HG03045 (cell line): ENCODE results near the gene ANKRD7.
"Not testable (repeated sequence)": the region's sequence is repeated elsewhere in the genome, so short reads cannot be mapped to it uniquely, and the experiment has no call there.

Experiments
- ATAC-seq: cut with Tn5 transposase; IDR thresholded peaks from one replicate; pipeline ENCODE4 v1.9.1; 2021; ENCODE audit warnings: mild to moderate bottlenecking, moderate library complexity; ENCODE audit not compliant: unreplicated experiment

The ANKRD7 gene

DNA sequence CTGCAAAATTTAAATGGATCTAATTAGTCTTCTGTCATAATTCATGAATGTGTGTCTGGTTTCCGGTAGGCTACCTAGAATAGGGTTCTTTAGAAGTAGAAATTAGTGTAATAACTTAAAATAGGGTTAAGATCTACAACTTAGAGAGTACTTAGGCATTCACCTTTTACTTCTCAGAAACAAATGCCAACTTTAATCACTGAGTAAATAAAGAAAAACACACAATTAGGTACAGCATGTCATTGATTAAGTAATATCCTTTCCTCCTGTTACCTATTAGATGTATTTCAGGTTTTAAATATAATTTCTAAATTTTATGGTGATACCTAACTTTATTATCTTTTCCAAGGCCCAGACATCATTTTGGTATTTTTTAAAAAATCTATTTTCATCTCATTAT is 9.3 kb downstream of the ANKRD7 start:
- no peak for ATAC-seq

DNA sequence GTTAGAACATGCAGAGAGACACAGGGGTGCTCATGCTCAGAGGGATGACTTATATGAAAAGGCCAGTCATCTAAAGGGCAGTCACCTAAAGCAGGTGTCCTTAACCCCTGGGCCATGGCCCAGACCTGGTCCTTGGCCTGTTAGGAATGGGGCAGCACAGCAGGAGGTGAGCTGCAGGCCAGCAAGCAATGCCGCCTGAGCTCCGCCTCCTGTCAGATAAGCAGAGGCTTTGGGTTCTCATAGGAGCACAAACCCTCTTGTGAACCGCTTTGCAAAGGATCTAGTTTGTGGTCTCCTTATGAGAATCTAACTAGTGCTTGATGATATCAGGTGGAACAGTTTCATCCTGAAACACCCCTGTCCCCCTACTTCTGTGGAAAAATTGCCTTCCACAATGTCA is 14.5 kb downstream of the ANKRD7 start:
- ATAC-seq, result no peak

DNA sequence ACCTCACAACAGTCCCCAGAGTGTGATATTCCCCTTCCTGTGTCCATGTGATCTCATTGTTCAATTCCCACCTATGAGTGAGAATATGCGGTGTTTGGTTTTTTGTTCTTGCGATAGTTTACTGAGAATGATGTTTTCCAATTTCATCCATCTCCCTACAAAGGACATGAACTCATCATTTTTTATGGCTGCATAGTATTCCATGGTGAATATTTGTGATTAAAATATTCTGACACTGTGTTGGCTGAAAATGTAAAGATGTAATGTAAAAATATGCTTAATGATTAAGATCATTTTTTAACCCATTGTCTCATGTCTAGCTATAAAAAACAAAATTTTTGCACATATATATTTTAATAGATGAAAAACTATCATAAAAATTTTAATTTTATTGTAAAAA is 15.8 kb downstream of the ANKRD7 start:
- ATAC-seq, result not testable (repeated sequence)

DNA sequence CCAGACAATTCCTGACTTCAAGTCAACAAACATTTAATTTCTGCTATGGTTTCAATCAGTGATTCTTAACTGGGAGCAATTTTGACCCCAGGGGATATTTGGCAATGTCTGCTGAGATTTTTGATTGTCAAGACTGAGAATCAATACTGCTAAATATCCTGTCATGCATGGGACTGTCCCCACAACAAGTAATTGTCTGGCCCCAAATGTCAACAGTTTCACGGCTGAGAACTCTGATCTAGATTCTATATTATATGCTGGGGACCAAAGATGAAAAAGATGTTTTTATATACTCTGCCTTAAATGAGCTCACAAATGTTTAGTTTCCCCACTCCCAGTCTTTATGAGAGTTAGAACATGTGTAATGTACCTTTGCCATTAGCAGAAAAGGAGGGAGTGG is 19.2 kb downstream of the ANKRD7 start:
- no peak for ATAC-seq

DNA sequence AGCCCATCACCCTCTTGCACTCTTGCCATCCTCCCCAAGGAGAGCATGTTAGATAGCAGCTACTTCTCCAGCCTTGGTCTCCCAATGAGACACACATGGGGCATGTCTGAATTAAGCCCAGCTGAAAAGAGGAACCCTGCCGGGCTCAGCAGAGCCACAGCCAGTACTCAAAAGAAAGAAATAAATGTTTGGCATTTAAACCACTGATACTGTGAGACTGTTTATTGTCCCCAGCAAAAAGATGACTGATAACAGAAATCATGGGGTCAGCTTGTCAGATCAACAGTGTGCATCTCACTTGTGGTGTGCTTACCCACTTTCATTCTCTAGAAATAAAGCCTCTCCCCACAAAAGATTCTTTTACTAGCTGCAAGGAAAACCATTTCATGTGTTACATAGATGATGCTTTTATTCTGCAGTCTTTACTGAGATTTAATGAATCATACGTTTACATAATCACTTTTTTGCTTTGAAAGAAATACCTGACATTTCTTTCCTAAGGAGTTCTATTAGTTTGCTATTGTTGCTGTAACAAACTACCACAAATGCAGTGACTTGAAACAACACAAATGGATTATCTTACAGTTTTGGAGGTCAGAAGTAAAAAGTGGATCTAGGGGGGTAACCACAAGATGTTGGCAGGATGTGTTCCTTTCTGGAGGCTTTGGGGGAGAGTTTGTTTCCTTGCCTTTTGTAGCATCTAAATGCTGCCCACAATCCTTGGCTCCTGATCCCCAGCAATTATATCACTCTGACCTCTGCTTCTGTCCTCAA is 20.9 kb downstream of the ANKRD7 start:
- ATAC-seq, result no peak

DNA sequence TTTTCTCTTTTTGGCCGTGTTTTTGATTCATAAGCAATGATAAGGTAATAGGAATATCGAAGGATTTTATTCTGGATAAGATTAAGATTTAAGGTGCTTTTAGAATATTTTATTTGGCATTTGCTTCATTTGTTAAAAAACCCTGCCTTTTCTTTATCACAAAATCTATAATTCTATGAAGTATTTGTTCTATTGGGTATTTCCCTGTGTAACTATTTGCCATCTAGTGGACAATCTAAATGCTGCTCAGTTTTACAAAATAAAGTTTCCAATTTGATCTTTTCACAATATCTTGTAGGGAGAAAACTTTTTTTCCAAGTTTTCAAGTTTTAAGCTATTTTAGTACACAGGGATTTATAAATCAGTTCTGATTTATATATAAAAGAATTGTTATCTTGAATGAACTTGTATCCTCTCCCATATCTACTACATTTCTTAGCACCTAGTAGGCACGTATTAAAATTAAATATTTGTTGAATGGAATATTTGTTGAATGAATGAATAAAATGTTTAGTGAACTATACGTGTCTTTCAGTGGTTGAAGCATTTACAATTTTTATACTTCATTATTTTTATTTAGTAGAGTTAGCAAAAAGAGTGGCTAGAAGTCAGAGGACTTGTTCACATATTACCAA is 26.5 kb downstream of the ANKRD7 start:
- no peak for ATAC-seq

DNA sequence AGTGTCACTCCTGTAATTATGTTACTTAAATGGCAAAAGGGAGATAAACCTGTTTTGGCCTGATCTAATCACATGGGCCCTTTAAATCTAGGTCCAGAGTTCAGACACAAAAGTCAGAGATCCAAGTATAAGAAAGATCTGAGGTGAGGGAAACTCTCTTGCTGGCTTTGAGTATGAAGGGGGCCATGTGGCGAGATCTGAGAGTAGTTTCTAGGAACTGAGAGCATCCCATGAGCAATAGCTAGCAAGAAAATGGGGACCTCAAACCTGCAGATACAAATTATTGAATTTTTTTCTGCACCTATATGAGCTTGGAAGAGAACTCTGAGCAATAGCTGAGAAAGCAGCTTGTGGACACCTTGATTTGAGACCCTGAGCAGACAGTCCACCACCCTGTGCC is 27.6 kb downstream of the ANKRD7 start:
- ATAC-seq, result no peak

DNA sequence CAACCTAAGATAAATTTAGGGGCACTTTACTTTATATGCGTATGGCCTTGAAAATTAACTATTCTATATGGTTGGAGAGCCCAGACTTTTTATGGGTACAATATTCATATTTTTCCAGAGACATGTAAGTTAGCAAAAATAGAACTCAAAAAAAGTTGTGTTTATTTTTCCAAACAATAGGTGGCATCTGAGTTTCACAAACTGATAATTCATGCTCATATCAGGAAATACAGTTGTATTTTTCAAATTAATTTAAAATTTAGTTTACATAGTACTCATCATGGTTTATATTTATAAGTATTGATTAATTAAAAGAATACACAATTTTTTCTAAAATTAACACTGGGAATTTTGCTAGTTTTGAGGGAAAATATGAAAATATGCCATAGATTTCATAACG is 34.6 kb downstream of the ANKRD7 start:
- ATAC-seq, result no peak

DNA sequence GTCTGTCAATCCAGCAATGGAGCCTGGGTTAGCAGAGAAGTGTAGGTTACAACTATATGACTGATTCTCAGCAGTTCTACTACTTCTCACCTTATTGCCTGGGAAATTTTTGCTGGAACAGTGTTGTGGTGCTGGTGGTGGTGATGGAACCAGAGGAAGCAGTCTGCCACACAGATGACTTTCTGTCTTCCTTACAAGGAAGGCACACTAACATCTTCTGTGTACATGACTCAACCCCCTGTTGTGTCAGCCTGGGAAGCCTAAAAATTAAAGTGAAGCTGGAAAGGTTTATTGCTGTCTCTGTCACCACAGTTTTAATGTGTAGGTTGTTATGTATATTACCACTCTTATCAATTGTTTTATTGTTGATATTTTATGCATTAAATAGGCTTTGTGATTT is 40.3 kb downstream of the ANKRD7 start:
- no peak for ATAC-seq

DNA sequence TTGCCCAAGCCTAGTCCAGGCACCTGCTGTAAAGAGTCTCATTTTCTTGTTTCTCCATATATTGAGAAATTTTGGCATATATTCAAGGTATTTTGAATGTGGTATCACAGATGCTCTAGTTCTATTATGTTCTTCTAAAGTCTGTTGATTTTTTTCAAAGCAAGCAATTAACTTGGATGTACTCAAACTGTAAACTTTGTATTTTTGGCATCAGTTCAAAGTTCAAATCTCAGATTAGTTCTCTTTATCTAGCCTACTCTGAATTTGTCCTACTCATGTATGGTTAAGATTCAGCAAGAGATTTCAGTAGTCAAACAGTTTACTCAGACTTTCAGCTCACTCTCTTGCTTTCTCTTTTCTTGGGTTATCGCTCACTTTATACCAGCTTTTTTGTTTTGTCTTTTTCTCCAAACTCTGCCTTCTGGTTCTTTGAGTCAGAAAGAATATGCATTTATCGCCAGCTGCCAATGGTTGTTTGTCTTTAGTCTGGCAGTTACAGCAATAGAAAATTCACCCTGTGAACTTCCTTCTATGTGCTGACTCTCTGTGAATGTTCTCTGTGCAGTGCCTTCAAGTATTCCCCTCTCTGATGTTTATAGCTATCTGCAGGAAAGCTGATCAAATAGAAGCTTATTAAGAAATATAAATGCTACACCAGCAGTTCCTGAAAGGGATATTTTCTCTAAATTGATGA is 56.0 kb downstream of the ANKRD7 start:
- ATAC-seq, result no peak

DNA sequence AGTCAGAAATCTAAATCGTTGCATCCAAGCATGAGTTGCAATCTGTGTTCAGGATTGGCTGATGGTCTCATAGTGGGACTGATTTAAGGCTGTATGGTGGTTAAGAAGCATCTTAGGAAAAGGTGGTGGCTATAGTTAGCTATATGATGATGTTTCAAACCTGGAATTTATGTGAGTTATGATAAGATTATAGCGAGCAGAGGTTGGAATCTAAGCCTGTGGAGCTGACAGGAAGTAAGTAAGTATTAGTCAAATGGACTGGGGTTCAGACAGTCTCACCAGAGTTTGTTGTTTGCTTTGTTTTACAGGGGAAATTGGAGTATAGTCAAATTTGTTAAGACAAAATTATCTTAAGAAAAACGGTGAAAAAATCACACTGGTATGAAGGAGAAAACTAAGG is 56.7 kb downstream of the ANKRD7 start:
- ATAC-seq, result no peak

DNA sequence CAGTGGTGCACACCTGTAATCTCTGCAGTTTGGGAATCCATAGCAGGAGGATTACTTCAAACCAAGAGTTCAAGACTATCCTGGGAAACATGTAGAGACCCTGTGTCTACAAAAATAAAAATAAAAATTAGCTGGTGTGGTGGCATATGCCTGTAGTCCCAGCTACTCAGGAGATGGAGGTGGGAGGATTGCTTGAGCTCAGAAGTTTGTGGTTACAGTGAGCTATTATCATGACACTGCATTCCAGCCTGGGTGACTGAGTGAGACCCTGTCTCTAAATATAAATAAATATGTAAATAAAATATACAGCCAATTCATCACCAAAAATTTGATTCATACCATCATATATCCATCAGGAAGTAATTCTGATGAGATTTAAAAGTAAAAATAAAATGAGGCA is 60.9 kb downstream of the ANKRD7 start:
- ATAC-seq, result no peak

DNA sequence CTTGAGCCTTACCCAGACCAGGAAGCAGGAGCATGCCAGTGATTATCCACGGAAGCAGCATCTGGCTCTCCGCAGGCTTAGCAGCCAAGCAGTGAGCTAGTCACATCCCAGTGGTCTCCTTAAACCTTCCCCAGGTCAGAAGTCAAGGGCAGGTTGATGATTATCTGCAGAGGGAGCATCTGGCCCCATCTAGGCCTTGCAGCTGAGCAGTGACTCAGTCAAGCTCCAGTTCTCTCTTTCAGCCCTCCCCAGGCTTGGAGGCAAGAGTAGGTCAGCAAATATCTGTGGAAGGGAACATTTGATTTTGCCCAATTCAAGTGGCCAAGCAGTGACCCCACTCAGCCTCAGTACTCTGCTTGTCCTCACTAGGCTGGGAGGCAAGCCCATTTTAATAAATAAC is 61.6 kb downstream of the ANKRD7 start:
- no peak for ATAC-seq

DNA sequence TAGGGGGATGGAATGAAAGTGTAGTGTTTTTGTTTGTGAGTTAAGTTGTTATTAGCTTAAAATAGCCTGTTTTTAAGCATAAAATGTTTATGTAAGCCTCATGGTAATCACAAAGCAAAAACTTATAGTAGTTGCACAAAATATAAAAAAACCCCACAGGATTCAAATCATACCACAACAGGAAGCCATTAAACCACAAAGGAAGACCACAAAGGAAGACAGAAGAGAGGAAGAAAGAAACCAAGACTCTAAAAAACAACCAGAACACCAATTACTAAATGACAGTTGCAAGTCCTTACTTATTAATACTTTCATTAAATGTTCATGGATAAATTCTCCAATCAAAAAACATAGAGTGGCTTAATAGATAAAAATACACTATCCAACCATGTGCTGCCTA is 63.6 kb downstream of the ANKRD7 start:
- ATAC-seq, result peak; percentile 60

DNA sequence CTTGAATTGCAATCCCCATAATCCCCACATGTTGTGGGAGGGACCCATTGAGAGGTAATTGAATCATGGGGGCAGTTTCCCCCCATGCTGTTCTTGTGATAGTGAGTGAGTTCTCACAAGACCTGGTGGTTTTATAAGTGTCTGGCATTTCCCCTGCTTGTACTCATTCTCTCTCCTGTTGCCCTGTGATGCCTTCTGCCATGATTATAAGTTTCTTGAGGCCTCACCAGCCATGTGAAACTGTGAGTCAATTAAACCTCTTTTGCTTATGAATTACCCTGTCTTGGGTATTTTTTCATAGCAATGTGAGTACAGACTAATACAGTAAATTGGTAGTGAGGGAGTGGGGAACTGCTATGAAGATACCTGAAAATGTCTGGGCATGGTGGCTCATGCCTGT is 65.0 kb downstream of the ANKRD7 start:
- no peak for ATAC-seq
